ENCODE measurements around the gene CTIF.

- TF ChIP-seq CTCF (IDR thresholded peaks at IDR 0.05) (no peak), ZFX (IDR thresholded peaks at IDR 0.05; ENCODE audit: borderline replicate concordance) (no peak)
These were observed 154.2 kb downstream of the CTIF start for GRCh38 chr18:48693006-48693405.

Data from 22Rv1 (cell line).